Right forelimb (tissue), 1 donor: Measurements from ENCODE around the gene SCAMP4.

Experiments used
- DNase-seq: peaks from one replicate; pipeline ENCODE4 v3.0.0-alpha.2; 2018

The SCAMP4 gene

GRCh38 chr19:1905110-1905862, at the start of gene SCAMP4, which contains the start of gene ADAT3:
SCAMP4 (plus strand) TSS chr19:1905399; CDS start chr19:1915020, 9,621 bp downstream.
ADAT3 (plus strand) TSS chr19:1905399; CDS start chr19:1912048, 6,649 bp downstream.
- DNase-seq = peak; percentile 99

- DNase-seq = no peak
Observed at GRCh38 chr19:1855828-1856255, 49.4 kb upstream of the SCAMP4 start.

- DNase-seq = no peak
Observed at GRCh38 chr19:1856345-1856697, 48.9 kb upstream of the SCAMP4 start.

GRCh38 chr19:1856698-1857603, 48.2 kb upstream of the SCAMP4 start:
- peak; percentile 76 for DNase-seq

GRCh38 chr19:1857648-1858326, 47.4 kb upstream of the SCAMP4 start:
- DNase-seq = no peak

- DNase-seq = no peak
Observed at GRCh38 chr19:1858412-1859081, 46.7 kb upstream of the SCAMP4 start.

- DNase-seq = no peak
Observed at GRCh38 chr19:1859331-1859781, 45.8 kb upstream of the SCAMP4 start.

- peak; percentile 85 for DNase-seq
Observed at GRCh38 chr19:1860042-1860775, 45.0 kb upstream of the SCAMP4 start.

GRCh38 chr19:1860821-1861598, 44.2 kb upstream of the SCAMP4 start:
- no peak for DNase-seq

GRCh38 chr19:1861599-1862031, 43.6 kb upstream of the SCAMP4 start:
- DNase-seq = no peak

GRCh38 chr19:1862068-1862423, 43.2 kb upstream of the SCAMP4 start:
- DNase-seq = no peak

GRCh38 chr19:1862424-1863327, 42.5 kb upstream of the SCAMP4 start:
- DNase-seq = no peak

- DNase-seq = no peak
Observed at GRCh38 chr19:1863328-1863637, 41.9 kb upstream of the SCAMP4 start, which contains the start of gene KLF16. KLF16 (minus strand) TSS chr19:1863579; CDS start chr19:1863497, 82 bp downstream.

GRCh38 chr19:1863638-1864479, 41.3 kb upstream of the SCAMP4 start:
- DNase-seq = peak; percentile 96

- DNase-seq = peak; percentile 80
Observed at GRCh38 chr19:1864480-1865171, 40.6 kb upstream of the SCAMP4 start.

- DNase-seq = no peak
Observed at GRCh38 chr19:1865172-1866010, 39.8 kb upstream of the SCAMP4 start.

GRCh38 chr19:1866693-1867348, 38.4 kb upstream of the SCAMP4 start:
- no peak for DNase-seq
